Measurements from ENCODE around the gene CSHL1. TPM values are rescaled to one million over a fixed set of nuclear protein-coding genes. Genes with fewer than 3 reads are reported as not detected.
"Not testable (repeated sequence)": the region's sequence is repeated elsewhere in the genome, so short reads cannot be mapped to it uniquely, and the experiment has no call there.

CSHL1 gene
- polyA plus RNA-seq, 3 donors = not detected

DNA sequence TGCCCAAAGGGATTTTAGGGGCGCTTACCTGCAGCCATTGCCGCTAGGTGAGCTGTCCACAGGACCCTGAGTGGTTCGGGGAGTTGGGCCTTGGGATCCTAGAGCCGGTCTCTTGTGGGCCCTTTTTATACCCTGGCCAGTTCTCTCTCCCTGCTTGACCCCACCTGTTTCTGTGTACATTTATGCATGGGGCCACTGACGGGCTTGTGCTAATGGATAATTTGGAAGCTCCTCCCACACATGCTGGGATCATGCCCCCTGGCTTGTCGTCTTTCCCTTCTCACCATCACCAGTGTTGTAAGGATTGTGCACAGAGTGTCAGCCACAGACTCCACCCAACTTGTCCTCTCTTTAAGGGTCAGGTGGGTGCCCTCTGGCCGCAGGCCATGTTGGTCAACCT, 37.5 kb downstream of the CSHL1 start, which contains the start of gene CSH2:
CSH2 (minus strand) TSS at position 101 of the 400 bp plus-strand sequence; CDS start at position 38, 63 bp downstream.
- H3K9me3 Mint-ChIP-seq; H3K9ac ChIP-seq (ENCODE audit: insufficient read depth, low read length, poor library complexity, severe bottlenecking); H3K4me3 Mint-ChIP-seq; H3K27ac ChIP-seq (ENCODE audit: low read depth in 1 of 2, low read length in 2 of 2); H3K79me2 ChIP-seq (ENCODE audit: insufficient read depth, low read length); H3K27me3 Mint-ChIP-seq (ENCODE audit: low read depth in 3 of 3); H3K9me3 ChIP-seq (replicated peaks in 1 of 2; ENCODE audit: control insufficient read depth in 1 of 2, insufficient read depth in 1 of 2, low read length in 2 of 2); DNase-seq; H3K4me1 Mint-ChIP-seq; H3K4me2 ChIP-seq (replicated peaks; ENCODE audit: extremely low read depth, low read length, poor library complexity, severe bottlenecking); H3K4me3 ChIP-seq (replicated peaks in 1 of 3; ENCODE audit: low read depth in 2 of 3, low read length in 3 of 3); H3K27me3 ChIP-seq (ENCODE audit: control insufficient read depth in 2 of 2, insufficient read depth in 2 of 2, low read length in 2 of 2); intact Hi-C loops (cut with micrococcal nuclease); H3K36me3 ChIP-seq (replicated peaks in 1 of 2; ENCODE audit: control insufficient read depth in 1 of 2, insufficient read depth in 2 of 2, low read length in 2 of 2); H2AFZ ChIP-seq (ENCODE audit: insufficient read depth, low read depth, low read length, poor library complexity, severe bottlenecking); H3K27ac Mint-ChIP-seq; H3K36me3 Mint-ChIP-seq; H3K4me1 ChIP-seq (ENCODE audit: control insufficient read depth in 1 of 2, insufficient read depth in 2 of 2, low read length in 2 of 2); H4K20me1 ChIP-seq (ENCODE audit: insufficient read depth, low read length): not testable (repeated sequence)
- WGBS (ENCODE audit: insufficient coverage) = no CpG with 5 or more reads among the region's 7 CpGs

GRCh38 chr17:63871646-63872365, 39.3 kb downstream of the CSHL1 start:
- H3K4me1 ChIP-seq (ENCODE audit: control insufficient read depth in 1 of 2, insufficient read depth in 2 of 2, low read length in 2 of 2); H3K9me3 ChIP-seq (replicated peaks in 1 of 2; ENCODE audit: control insufficient read depth in 1 of 2, insufficient read depth in 1 of 2, low read length in 2 of 2); H2AFZ ChIP-seq (ENCODE audit: insufficient read depth, low read depth, low read length, poor library complexity, severe bottlenecking); H3K4me3 Mint-ChIP-seq; H4K20me1 ChIP-seq (ENCODE audit: insufficient read depth, low read length); H3K4me1 Mint-ChIP-seq; H3K4me2 ChIP-seq (replicated peaks; ENCODE audit: extremely low read depth, low read length, poor library complexity, severe bottlenecking); intact Hi-C loops (cut with micrococcal nuclease); H3K4me3 ChIP-seq (replicated peaks in 1 of 3; ENCODE audit: low read depth in 2 of 3, low read length in 3 of 3); H3K36me3 ChIP-seq (replicated peaks in 1 of 2; ENCODE audit: control insufficient read depth in 1 of 2, insufficient read depth in 2 of 2, low read length in 2 of 2); H3K27me3 Mint-ChIP-seq (ENCODE audit: low read depth in 3 of 3); H3K9ac ChIP-seq (ENCODE audit: insufficient read depth, low read length, poor library complexity, severe bottlenecking); H3K79me2 ChIP-seq (ENCODE audit: insufficient read depth, low read length); H3K9me3 Mint-ChIP-seq; H3K27ac ChIP-seq (ENCODE audit: low read depth in 1 of 2, low read length in 2 of 2); DNase-seq; H3K27me3 ChIP-seq (ENCODE audit: control insufficient read depth in 2 of 2, insufficient read depth in 2 of 2, low read length in 2 of 2); H3K36me3 Mint-ChIP-seq: not testable (repeated sequence)
- H3K27ac Mint-ChIP-seq = peak overlapping the region in 1 of 7 donors; percentile 33
- WGBS (ENCODE audit: insufficient coverage) = 100% methylated on average over 4 of the region's 15 CpGs

GRCh38 chr17:63870292-63870665, 40.8 kb downstream of the CSHL1 start:
- peaks cover 14% of the 10 kb centered on the region for H3K4me1 Mint-ChIP-seq
- H3K27ac Mint-ChIP-seq; H3K27me3 ChIP-seq (ENCODE audit: control insufficient read depth in 2 of 2, insufficient read depth in 2 of 2, low read length in 2 of 2); H3K4me3 Mint-ChIP-seq; DNase-seq; H3K27ac ChIP-seq (ENCODE audit: low read depth in 1 of 2, low read length in 2 of 2); intact Hi-C loops (cut with micrococcal nuclease); H3K4me1 ChIP-seq (ENCODE audit: control insufficient read depth in 1 of 2, insufficient read depth in 2 of 2, low read length in 2 of 2); H3K36me3 ChIP-seq (replicated peaks in 1 of 2; ENCODE audit: control insufficient read depth in 1 of 2, insufficient read depth in 2 of 2, low read length in 2 of 2); H3K27me3 Mint-ChIP-seq (ENCODE audit: low read depth in 3 of 3); H3K79me2 ChIP-seq (ENCODE audit: insufficient read depth, low read length); H4K20me1 ChIP-seq (ENCODE audit: insufficient read depth, low read length); H3K4me2 ChIP-seq (replicated peaks; ENCODE audit: extremely low read depth, low read length, poor library complexity, severe bottlenecking); H3K9me3 Mint-ChIP-seq; H3K9me3 ChIP-seq (replicated peaks in 1 of 2; ENCODE audit: control insufficient read depth in 1 of 2, insufficient read depth in 1 of 2, low read length in 2 of 2); H3K9ac ChIP-seq (ENCODE audit: insufficient read depth, low read length, poor library complexity, severe bottlenecking); H3K36me3 Mint-ChIP-seq; H2AFZ ChIP-seq (ENCODE audit: insufficient read depth, low read depth, low read length, poor library complexity, severe bottlenecking); H3K4me3 ChIP-seq (replicated peaks in 1 of 3; ENCODE audit: low read depth in 2 of 3, low read length in 3 of 3): not testable (repeated sequence)
- WGBS (ENCODE audit: insufficient coverage) = no CpG with 5 or more reads among the region's 4 CpGs

- H3K79me2 ChIP-seq (ENCODE audit: insufficient read depth, low read length); H3K4me2 ChIP-seq (replicated peaks; ENCODE audit: extremely low read depth, low read length, poor library complexity, severe bottlenecking); H3K9ac ChIP-seq (ENCODE audit: insufficient read depth, low read length, poor library complexity, severe bottlenecking); H2AFZ ChIP-seq (ENCODE audit: insufficient read depth, low read depth, low read length, poor library complexity, severe bottlenecking); H4K20me1 ChIP-seq (ENCODE audit: insufficient read depth, low read length); H3K4me1 ChIP-seq (ENCODE audit: control insufficient read depth in 1 of 2, insufficient read depth in 2 of 2, low read length in 2 of 2); H3K27me3 ChIP-seq (ENCODE audit: control insufficient read depth in 2 of 2, insufficient read depth in 2 of 2, low read length in 2 of 2); H3K4me3 Mint-ChIP-seq; H3K36me3 ChIP-seq (replicated peaks in 1 of 2; ENCODE audit: control insufficient read depth in 1 of 2, insufficient read depth in 2 of 2, low read length in 2 of 2); DNase-seq; H3K9me3 Mint-ChIP-seq; intact Hi-C loops (cut with micrococcal nuclease); H3K36me3 Mint-ChIP-seq; H3K27ac ChIP-seq (ENCODE audit: low read depth in 1 of 2, low read length in 2 of 2); H3K27me3 Mint-ChIP-seq (ENCODE audit: low read depth in 3 of 3); H3K9me3 ChIP-seq (replicated peaks in 1 of 2; ENCODE audit: control insufficient read depth in 1 of 2, insufficient read depth in 1 of 2, low read length in 2 of 2); H3K27ac Mint-ChIP-seq; H3K4me3 ChIP-seq (replicated peaks in 1 of 3; ENCODE audit: low read depth in 2 of 3, low read length in 3 of 3): not testable (repeated sequence)
- no CpG with 5 or more reads among the region's 9 CpGs for WGBS (ENCODE audit: insufficient coverage)
- peaks cover 14% of the 10 kb centered on the region for H3K4me1 Mint-ChIP-seq
Observed at GRCh38 chr17:63869491-63870291, 41.4 kb downstream of the CSHL1 start.

All from CD14-positive monocyte (primary cell).